Measurements from ENCODE around the gene POLH.
"Not testable (repeated sequence)": the region's sequence is repeated elsewhere in the genome, so short reads cannot be mapped to it uniquely, and the experiment has no call there.

POLH gene

GRCh38 chr6:43579171-43579570 is 3.2 kb downstream of the POLH start:
- H3K27me3 Mint-ChIP-seq (ENCODE audit: low read depth), result no peaks in the 10 kb centered on the region
- H3K27ac Mint-ChIP-seq, result peak overlapping the region; percentile 49
- H3K4me3 Mint-ChIP-seq, result peak overlapping the region; percentile 63
- H3K36me3 Mint-ChIP-seq (ENCODE audit: low read depth), result peaks cover 37% of the 10 kb centered on the region
- H3K9me3 Mint-ChIP-seq, result no peaks in the 10 kb centered on the region
- H3K4me1 Mint-ChIP-seq (ENCODE audit: low read depth), result peaks cover 42% of the 10 kb centered on the region

- H3K36me3 Mint-ChIP-seq (ENCODE audit: low read depth), result peaks cover 58% of the 10 kb centered on the region
These were observed 6.9 kb downstream of the POLH start for GRCh38 chr6:43582911-43583310.

GRCh38 chr6:43584892-43585570 is 9.0 kb downstream of the POLH start:
- H3K36me3 Mint-ChIP-seq (ENCODE audit: low read depth), result peaks cover 58% of the 10 kb centered on the region
- no peaks in the 10 kb centered on the region for H3K9me3 Mint-ChIP-seq
- peak overlapping the region; percentile 65 for H3K4me3 Mint-ChIP-seq
- H3K4me1 Mint-ChIP-seq (ENCODE audit: low read depth), result peaks cover 39% of the 10 kb centered on the region
- peak overlapping the region; percentile 84 for H3K27ac Mint-ChIP-seq
- H3K27me3 Mint-ChIP-seq (ENCODE audit: low read depth), result no peaks in the 10 kb centered on the region

More at GRCh38 chr6:43582911-43583310, 6.9 kb downstream of the POLH start:
- H3K4me1 Mint-ChIP-seq (ENCODE audit: low read depth), result peaks cover 53% of the 10 kb centered on the region
- no peaks in the 10 kb centered on the region for H3K27me3 Mint-ChIP-seq (ENCODE audit: low read depth)
- H3K27ac Mint-ChIP-seq, result no peak overlapping the region
- no peak overlapping the region for H3K4me3 Mint-ChIP-seq
- no peaks in the 10 kb centered on the region for H3K9me3 Mint-ChIP-seq

GRCh38 chr6:43588194-43588593 is 12.2 kb downstream of the POLH start:
- Mint-ChIP-seq H3K27me3 (ENCODE audit: low read depth) (no peaks in the 10 kb centered on the region), H3K4me1 (ENCODE audit: low read depth) (peaks cover 33% of the 10 kb centered on the region), H3K36me3 (ENCODE audit: low read depth) (peaks cover 62% of the 10 kb centered on the region), H3K4me3 (no peak overlapping the region), H3K27ac (peak overlapping the region; percentile 67), H3K9me3 (no peaks in the 10 kb centered on the region)

GRCh38 chr6:43589564-43589963 is 13.6 kb downstream of the POLH start:
- H3K9me3 Mint-ChIP-seq; H3K27me3 Mint-ChIP-seq (ENCODE audit: low read depth); H3K27ac Mint-ChIP-seq; H3K4me3 Mint-ChIP-seq: not testable (repeated sequence)
- Mint-ChIP-seq H3K36me3 (ENCODE audit: low read depth) (peaks cover 50% of the 10 kb centered on the region), H3K4me1 (ENCODE audit: low read depth) (peaks cover 21% of the 10 kb centered on the region)

- Mint-ChIP-seq H3K9me3 (no peaks in the 10 kb centered on the region), H3K27ac (no peak overlapping the region), H3K27me3 (ENCODE audit: low read depth) (no peaks in the 10 kb centered on the region), H3K4me3 (no peak overlapping the region), H3K36me3 (ENCODE audit: low read depth) (peaks cover 37% of the 10 kb centered on the region), H3K4me1 (ENCODE audit: low read depth) (peaks cover 2% of the 10 kb centered on the region)
These were observed 18.0 kb downstream of the POLH start for GRCh38 chr6:43593938-43594337.

- H3K9me3 Mint-ChIP-seq, result no peaks in the 10 kb centered on the region
- peaks cover 47% of the 10 kb centered on the region for H3K36me3 Mint-ChIP-seq (ENCODE audit: low read depth)
- H3K27me3 Mint-ChIP-seq (ENCODE audit: low read depth), result no peaks in the 10 kb centered on the region
- H3K4me1 Mint-ChIP-seq (ENCODE audit: low read depth), result peaks cover 4% of the 10 kb centered on the region
- no peak overlapping the region for H3K27ac Mint-ChIP-seq
- H3K4me3 Mint-ChIP-seq, result no peak overlapping the region
These were observed 24.6 kb downstream of the POLH start for GRCh38 chr6:43600595-43600994.

- H3K9me3 Mint-ChIP-seq, result no peaks in the 10 kb centered on the region
- no peak overlapping the region for H3K4me3 Mint-ChIP-seq
- H3K27ac Mint-ChIP-seq, result no peak overlapping the region
- peaks cover 45% of the 10 kb centered on the region for H3K36me3 Mint-ChIP-seq (ENCODE audit: low read depth)
- H3K27me3 Mint-ChIP-seq (ENCODE audit: low read depth), result no peaks in the 10 kb centered on the region
- H3K4me1 Mint-ChIP-seq (ENCODE audit: low read depth), result peaks cover 13% of the 10 kb centered on the region
These were observed 28.2 kb downstream of the POLH start for GRCh38 chr6:43604174-43604573.

- no peaks in the 10 kb centered on the region for H3K9me3 Mint-ChIP-seq
- no peak overlapping the region for H3K27ac Mint-ChIP-seq
- peaks cover 45% of the 10 kb centered on the region for H3K36me3 Mint-ChIP-seq (ENCODE audit: low read depth)
- no peaks in the 10 kb centered on the region for H3K27me3 Mint-ChIP-seq (ENCODE audit: low read depth)
- peaks cover 13% of the 10 kb centered on the region for H3K4me1 Mint-ChIP-seq (ENCODE audit: low read depth)
- no peak overlapping the region for H3K4me3 Mint-ChIP-seq
These were observed 30.0 kb downstream of the POLH start for GRCh38 chr6:43606019-43606418.

GRCh38 chr6:43608310-43608763 is 32.4 kb downstream of the POLH start:
- no peak overlapping the region for H3K4me3 Mint-ChIP-seq
- no peaks in the 10 kb centered on the region for H3K9me3 Mint-ChIP-seq
- peaks cover 9% of the 10 kb centered on the region for H3K4me1 Mint-ChIP-seq (ENCODE audit: low read depth)
- peak overlapping the region; percentile 53 for H3K27ac Mint-ChIP-seq
- H3K36me3 Mint-ChIP-seq (ENCODE audit: low read depth), result peaks cover 38% of the 10 kb centered on the region
- H3K27me3 Mint-ChIP-seq (ENCODE audit: low read depth), result no peaks in the 10 kb centered on the region

- peaks cover 9% of the 10 kb centered on the region for H3K4me1 Mint-ChIP-seq (ENCODE audit: low read depth)
- no peak overlapping the region for H3K4me3 Mint-ChIP-seq
- H3K9me3 Mint-ChIP-seq, result no peaks in the 10 kb centered on the region
- peaks cover 37% of the 10 kb centered on the region for H3K36me3 Mint-ChIP-seq (ENCODE audit: low read depth)
- peak overlapping the region; percentile 4 for H3K27ac Mint-ChIP-seq
- H3K27me3 Mint-ChIP-seq (ENCODE audit: low read depth), result no peaks in the 10 kb centered on the region
These were observed 32.8 kb downstream of the POLH start for GRCh38 chr6:43608807-43609206.

- Mint-ChIP-seq H3K9me3 (no peaks in the 10 kb centered on the region), H3K4me3 (no peak overlapping the region), H3K27me3 (ENCODE audit: low read depth) (no peaks in the 10 kb centered on the region), H3K4me1 (ENCODE audit: low read depth) (peaks cover 9% of the 10 kb centered on the region), H3K27ac (no peak overlapping the region), H3K36me3 (ENCODE audit: low read depth) (peaks cover 37% of the 10 kb centered on the region)
These were observed 33.4 kb downstream of the POLH start for GRCh38 chr6:43609402-43609801.

- H3K27ac Mint-ChIP-seq, result no peak overlapping the region
- H3K36me3 Mint-ChIP-seq (ENCODE audit: low read depth), result peaks cover 33% of the 10 kb centered on the region
- H3K9me3 Mint-ChIP-seq, result no peaks in the 10 kb centered on the region
- no peaks in the 10 kb centered on the region for H3K27me3 Mint-ChIP-seq (ENCODE audit: low read depth)
- H3K4me1 Mint-ChIP-seq (ENCODE audit: low read depth), result peaks cover 9% of the 10 kb centered on the region
- no peak overlapping the region for H3K4me3 Mint-ChIP-seq
These were observed 34.4 kb downstream of the POLH start for GRCh38 chr6:43610431-43610830.

GRCh38 chr6:43613721-43614395 is 37.9 kb downstream of the POLH start:
- Mint-ChIP-seq H3K9me3 (no peaks in the 10 kb centered on the region), H3K4me1 (ENCODE audit: low read depth) (peaks cover 2% of the 10 kb centered on the region), H3K4me3 (no peak overlapping the region), H3K27me3 (ENCODE audit: low read depth) (no peaks in the 10 kb centered on the region), H3K36me3 (ENCODE audit: low read depth) (peaks cover 26% of the 10 kb centered on the region), H3K27ac (no peak overlapping the region)

- no peaks in the 10 kb centered on the region for H3K9me3 Mint-ChIP-seq
- H3K27me3 Mint-ChIP-seq (ENCODE audit: low read depth), result no peaks in the 10 kb centered on the region
- peaks cover 25% of the 10 kb centered on the region for H3K36me3 Mint-ChIP-seq (ENCODE audit: low read depth)
- H3K4me3 Mint-ChIP-seq, result no peak overlapping the region
- no peaks in the 10 kb centered on the region for H3K4me1 Mint-ChIP-seq (ENCODE audit: low read depth)
- no peak overlapping the region for H3K27ac Mint-ChIP-seq
These were observed 38.4 kb downstream of the POLH start for GRCh38 chr6:43614396-43614730.

Measured in T-helper 1 cell treated with Interleukin-12 subunit alpha and Interleukin-12 subunit beta and Interleukin-4 antibody, amounts not matched to agents 30 μg/mL and 1 μg/mL, for 36 hours (primary cell).